Stimulated activated effector memory CD8-positive, alpha-beta T cell treated with anti-CD3 and anti-CD28 coated beads, Interleukin-12 subunit alpha, Interleukin-12 subunit beta, amount 100 ng/mL, for 72 hours (primary cell): ENCODE measurements around the gene KCNJ16.

Source experiments
- ATAC-seq: fragments of 150-1000 bp; cut with Tn5 transposase; 2 replicates; pipeline ENCODE4 v1.10.0; 2021
- DNase-seq, 2 donors: peaks; one replicate each; pipeline ENCODE4 v3.0.0; 2021 to 2022; ENCODE audit warnings: low spot score in 2 of 2
- H3K27ac Mint-ChIP-seq: one replicate; pipeline ENCODE4 v1.8.0; 2022; ENCODE audit warnings: mild to moderate bottlenecking, mixed read lengths
- H3K36me3 Mint-ChIP-seq: one replicate; pipeline ENCODE4 v1.8.0; 2022; ENCODE audit warnings: mild to moderate bottlenecking, mixed read lengths
- H3K4me1 Mint-ChIP-seq: one replicate; pipeline ENCODE4 v1.8.0; 2022; ENCODE audit warnings: mixed read lengths
- H3K4me3 Mint-ChIP-seq: one replicate; pipeline ENCODE4 v1.8.0; 2022; ENCODE audit warnings: mild to moderate bottlenecking, mixed read lengths
- H3K9me3 Mint-ChIP-seq: one replicate; pipeline ENCODE4 v1.8.0; 2022; ENCODE audit warnings: mixed read lengths

Gene KCNJ16

GRCh38 chr17:70100983-70101382, 26.0 kb downstream of the KCNJ16 start:
- no peak overlapping the region for H3K4me3 Mint-ChIP-seq
- H3K27ac Mint-ChIP-seq, result no peak overlapping the region
- no peaks in the 10 kb centered on the region for H3K9me3 Mint-ChIP-seq
- no peaks in the 10 kb centered on the region for H3K36me3 Mint-ChIP-seq
- ATAC-seq (no peak), DNase-seq (no peak)
- no peaks in the 10 kb centered on the region for H3K4me1 Mint-ChIP-seq

- no peak for ATAC-seq
- H3K9me3 Mint-ChIP-seq, result no peaks in the 10 kb centered on the region
- no peaks in the 10 kb centered on the region for H3K4me1 Mint-ChIP-seq
- no peak for DNase-seq
- H3K36me3 Mint-ChIP-seq, result no peaks in the 10 kb centered on the region
- no peak overlapping the region for H3K27ac Mint-ChIP-seq
- H3K4me3 Mint-ChIP-seq, result no peak overlapping the region
Observed at GRCh38 chr17:70102531-70102930, 27.5 kb downstream of the KCNJ16 start.

DNA sequence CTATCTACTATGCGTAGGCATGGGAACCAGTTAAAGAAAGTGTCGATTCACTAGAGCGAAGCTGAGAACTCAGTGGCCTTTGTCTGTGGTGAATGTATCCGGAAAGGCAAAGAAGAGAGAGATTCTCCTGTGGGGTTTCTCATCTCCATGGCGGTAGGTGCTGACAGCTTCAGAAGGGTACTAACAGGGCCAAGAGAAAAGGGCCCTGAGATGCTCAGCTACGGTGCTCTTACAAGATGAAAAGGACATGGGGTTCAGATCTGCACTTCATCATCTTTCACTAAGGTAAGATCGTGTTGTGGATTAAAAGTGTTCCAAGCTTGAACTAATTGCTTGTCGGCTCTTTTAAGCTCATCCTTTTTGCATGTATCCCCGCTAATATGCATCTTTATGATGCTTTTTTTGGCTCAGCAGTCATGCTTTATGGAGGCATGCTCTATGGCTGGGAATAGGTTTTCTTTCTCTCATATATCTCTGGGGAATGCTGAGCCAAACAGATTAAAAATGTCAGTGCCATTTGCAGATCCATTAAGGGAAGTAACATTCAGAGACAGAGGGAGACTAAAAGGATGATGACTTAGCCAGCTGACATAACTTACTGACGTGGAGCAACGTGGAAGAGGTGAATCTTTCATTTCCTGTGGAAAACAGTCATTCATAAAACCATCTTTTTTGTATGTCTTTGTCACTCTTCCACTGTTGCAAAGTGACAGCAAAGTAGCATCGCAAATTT, 29.9 kb downstream of the KCNJ16 start:
- Mint-ChIP-seq H3K27ac (no peak overlapping the region), H3K9me3 (no peaks in the 10 kb centered on the region), H3K36me3 (no peaks in the 10 kb centered on the region), H3K4me1 (no peaks in the 10 kb centered on the region), H3K4me3 (no peak overlapping the region)
- DNase-seq, result no peak
- ATAC-seq, result no peak

GRCh38 chr17:70105641-70106040, 30.6 kb downstream of the KCNJ16 start:
- Mint-ChIP-seq H3K9me3 (no peaks in the 10 kb centered on the region), H3K36me3 (no peaks in the 10 kb centered on the region), H3K27ac (no peak overlapping the region), H3K4me1 (no peaks in the 10 kb centered on the region), H3K4me3 (no peak overlapping the region)
- ATAC-seq (no peak), DNase-seq (no peak)

- Mint-ChIP-seq H3K4me1 (no peaks in the 10 kb centered on the region), H3K9me3 (no peaks in the 10 kb centered on the region), H3K4me3 (no peak overlapping the region), H3K36me3 (no peaks in the 10 kb centered on the region), H3K27ac (no peak overlapping the region)
- DNase-seq (no peak), ATAC-seq (no peak)
Observed at GRCh38 chr17:70106551-70106950, 31.5 kb downstream of the KCNJ16 start.

GRCh38 chr17:70107441-70107840, 32.4 kb downstream of the KCNJ16 start:
- Mint-ChIP-seq H3K4me3 (no peak overlapping the region), H3K36me3 (no peaks in the 10 kb centered on the region), H3K9me3 (no peaks in the 10 kb centered on the region), H3K27ac (no peak overlapping the region), H3K4me1 (no peaks in the 10 kb centered on the region)
- ATAC-seq (no peak), DNase-seq (no peak)

DNA sequence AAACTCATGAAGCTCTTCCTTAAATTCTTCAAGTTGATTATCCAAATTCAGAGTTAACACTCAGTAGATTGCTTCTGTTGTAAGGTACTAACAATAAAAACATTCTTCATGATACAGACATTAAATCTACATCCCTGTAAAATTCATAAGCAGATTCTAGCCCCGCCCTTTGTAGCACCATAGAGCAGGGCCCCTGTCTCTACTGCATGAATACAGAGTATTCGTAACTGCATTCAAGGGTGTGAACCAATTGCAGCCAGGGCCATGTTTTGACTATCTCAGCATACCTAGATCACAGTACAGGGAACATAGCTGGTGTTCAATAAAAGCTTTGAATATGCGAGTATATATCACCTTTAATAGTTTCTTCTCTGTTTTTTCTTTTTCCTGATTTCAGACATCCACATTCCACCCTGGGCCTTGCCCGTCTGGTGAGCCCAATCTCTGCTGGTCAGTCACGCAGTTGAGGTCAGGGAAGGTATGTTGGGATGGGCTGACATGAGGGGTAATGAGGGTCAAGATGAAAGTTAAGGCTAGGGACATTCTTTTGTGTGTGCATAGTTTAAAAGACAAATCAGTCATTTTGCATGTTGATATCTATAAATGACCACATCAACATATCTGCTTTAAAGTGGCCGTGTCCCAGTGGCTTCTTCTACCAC, 33.0 kb downstream of the KCNJ16 start:
- no peak for DNase-seq
- Mint-ChIP-seq H3K36me3 (no peaks in the 10 kb centered on the region), H3K27ac (no peak overlapping the region), H3K4me1 (no peaks in the 10 kb centered on the region), H3K4me3 (no peak overlapping the region), H3K9me3 (no peaks in the 10 kb centered on the region)
- ATAC-seq, result no peak

- Mint-ChIP-seq H3K27ac (no peak overlapping the region), H3K36me3 (no peaks in the 10 kb centered on the region), H3K9me3 (no peaks in the 10 kb centered on the region), H3K4me1 (no peaks in the 10 kb centered on the region), H3K4me3 (no peak overlapping the region)
- DNase-seq (no peak), ATAC-seq (no peak)
Observed at GRCh38 chr17:70109497-70109896, 34.5 kb downstream of the KCNJ16 start.

DNA sequence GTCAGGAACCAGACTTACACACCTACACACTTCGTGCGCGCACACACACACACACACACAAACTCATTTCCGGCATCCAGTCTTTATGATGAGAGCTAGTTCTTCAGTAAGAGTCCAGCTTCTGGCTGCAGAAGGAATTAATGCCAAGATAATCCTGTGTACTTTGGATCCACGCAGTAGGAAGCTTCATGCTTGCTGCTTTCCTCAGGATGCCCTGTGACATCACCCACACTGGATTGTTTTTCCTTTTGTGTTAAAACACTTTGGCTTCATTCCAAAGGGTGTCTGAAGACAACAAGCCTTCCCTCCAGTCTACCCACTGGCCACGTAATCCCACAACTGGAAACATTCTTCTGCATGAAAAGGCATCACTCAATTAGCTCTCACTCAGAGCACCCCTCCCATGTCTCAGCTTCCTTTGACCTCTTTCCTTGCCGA, 35.4 kb downstream of the KCNJ16 start:
- no peak overlapping the region for H3K4me3 Mint-ChIP-seq
- ATAC-seq (no peak), DNase-seq (no peak)
- no peaks in the 10 kb centered on the region for H3K4me1 Mint-ChIP-seq
- no peak overlapping the region for H3K27ac Mint-ChIP-seq
- no peaks in the 10 kb centered on the region for H3K36me3 Mint-ChIP-seq
- H3K9me3 Mint-ChIP-seq, result no peaks in the 10 kb centered on the region

GRCh38 chr17:70111201-70111600, 36.2 kb downstream of the KCNJ16 start:
- Mint-ChIP-seq H3K4me3 (no peak overlapping the region), H3K4me1 (no peaks in the 10 kb centered on the region), H3K27ac (no peak overlapping the region), H3K9me3 (no peaks in the 10 kb centered on the region), H3K36me3 (no peaks in the 10 kb centered on the region)
- ATAC-seq (no peak), DNase-seq (no peak)

GRCh38 chr17:70114405-70114804, 39.4 kb downstream of the KCNJ16 start:
- Mint-ChIP-seq H3K27ac (no peak overlapping the region), H3K4me3 (no peak overlapping the region), H3K36me3 (no peaks in the 10 kb centered on the region), H3K4me1 (no peaks in the 10 kb centered on the region), H3K9me3 (no peaks in the 10 kb centered on the region)
- DNase-seq (no peak), ATAC-seq (no peak)

GRCh38 chr17:70115126-70115525, 40.1 kb downstream of the KCNJ16 start:
- Mint-ChIP-seq H3K4me1 (no peaks in the 10 kb centered on the region), H3K27ac (no peak overlapping the region), H3K9me3 (peaks cover 2% of the 10 kb centered on the region), H3K4me3 (no peak overlapping the region), H3K36me3 (no peaks in the 10 kb centered on the region)
- ATAC-seq (no peak), DNase-seq (no peak)

DNA sequence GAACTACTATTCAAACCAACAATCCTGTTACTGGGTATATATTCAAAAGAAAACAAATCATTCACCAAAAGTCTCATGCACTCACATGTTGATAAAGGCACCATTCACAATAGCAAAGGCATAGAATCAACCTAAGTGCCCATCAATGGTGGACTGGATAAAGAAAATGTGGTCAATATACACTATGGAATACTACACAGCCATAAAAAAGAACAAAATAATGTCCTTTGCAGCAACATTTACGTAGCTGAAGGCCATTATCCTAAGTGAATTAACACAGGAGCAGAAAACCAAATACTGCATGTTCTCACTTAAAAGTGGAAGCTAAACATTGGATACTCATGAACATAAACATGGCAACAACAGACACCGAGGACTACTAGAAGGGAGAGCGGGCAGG, 41.9 kb downstream of the KCNJ16 start:
- Mint-ChIP-seq H3K36me3 (no peaks in the 10 kb centered on the region), H3K4me3 (no peak overlapping the region), H3K9me3 (peaks cover 5% of the 10 kb centered on the region), H3K4me1 (no peaks in the 10 kb centered on the region), H3K27ac (no peak overlapping the region)
- DNase-seq (no peak), ATAC-seq (no peak)

DNA sequence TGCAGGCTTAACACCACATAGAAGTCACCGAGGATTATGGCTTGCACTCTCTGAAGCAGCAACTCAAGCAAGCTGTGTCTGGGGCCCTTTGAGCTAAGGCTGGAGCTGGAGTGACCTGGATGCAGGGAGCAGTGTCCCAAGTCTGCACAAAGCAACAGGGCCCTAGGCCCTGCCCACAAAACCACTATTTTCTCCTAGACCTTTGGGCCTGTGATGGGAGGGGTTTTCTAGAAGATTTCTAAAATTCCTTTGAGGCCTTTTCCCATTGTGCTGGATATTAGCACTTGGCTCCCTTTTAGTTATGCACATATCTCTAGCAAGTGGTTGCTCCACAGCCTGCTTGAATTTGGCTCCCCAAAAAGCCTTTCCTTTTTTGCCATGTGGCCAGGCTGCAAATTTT, 44.5 kb downstream of the KCNJ16 start:
- ATAC-seq, result no peak

DNA sequence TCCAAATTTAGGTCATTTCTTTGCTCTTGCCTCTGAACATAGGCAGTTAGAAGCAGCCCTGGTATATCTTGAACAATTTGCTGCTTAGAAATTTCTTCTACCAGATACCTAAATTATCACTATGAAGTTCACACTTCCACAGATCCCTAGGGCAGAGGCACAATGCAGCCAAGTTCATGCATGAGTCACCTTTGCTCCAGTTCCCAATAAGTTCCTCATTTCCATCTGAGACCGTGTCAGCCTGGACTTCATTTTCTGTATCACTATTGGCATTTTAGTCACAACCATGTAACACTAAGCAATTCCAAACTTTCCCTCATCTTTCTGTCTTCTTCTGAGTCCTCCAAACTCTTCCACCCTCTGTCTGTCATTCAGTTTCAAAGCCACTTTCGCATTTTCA, 45.0 kb downstream of the KCNJ16 start:
- DNase-seq (no peak), ATAC-seq (no peak)
- no peak overlapping the region for H3K27ac Mint-ChIP-seq
- peaks cover 5% of the 10 kb centered on the region for H3K9me3 Mint-ChIP-seq
- no peaks in the 10 kb centered on the region for H3K4me1 Mint-ChIP-seq
- no peaks in the 10 kb centered on the region for H3K36me3 Mint-ChIP-seq
- H3K4me3 Mint-ChIP-seq, result no peak overlapping the region

More for the DNA sequence above, 44.5 kb downstream of the KCNJ16 start:
- Mint-ChIP-seq H3K27ac (no peak overlapping the region), H3K36me3 (no peaks in the 10 kb centered on the region), H3K4me1 (no peaks in the 10 kb centered on the region), H3K4me3 (no peak overlapping the region), H3K9me3 (peaks cover 5% of the 10 kb centered on the region)
- no peak for DNase-seq

DNA sequence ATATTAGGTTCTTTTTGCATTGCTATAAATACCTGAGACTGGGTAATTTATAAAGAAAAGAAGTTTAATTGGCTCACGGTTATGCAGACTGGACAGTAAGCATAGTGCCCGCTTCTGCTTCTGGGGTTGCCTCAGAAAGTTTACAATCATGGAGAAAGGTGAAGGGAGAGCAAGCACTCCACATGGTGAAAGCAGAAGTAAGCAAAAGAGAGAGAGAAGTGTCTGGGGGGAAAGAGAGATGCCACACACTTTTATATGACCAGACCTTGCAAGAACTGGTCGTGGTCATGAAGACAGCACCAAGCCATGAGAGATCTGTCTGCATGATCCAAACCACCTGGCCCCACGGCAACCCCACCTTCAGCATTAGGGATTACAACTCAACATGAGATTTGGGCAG, 45.4 kb downstream of the KCNJ16 start:
- H3K36me3 Mint-ChIP-seq, result no peaks in the 10 kb centered on the region
- no peaks in the 10 kb centered on the region for H3K4me1 Mint-ChIP-seq
- H3K4me3 Mint-ChIP-seq, result no peak overlapping the region
- no peak for ATAC-seq
- no peak overlapping the region for H3K27ac Mint-ChIP-seq
- peaks cover 5% of the 10 kb centered on the region for H3K9me3 Mint-ChIP-seq
- DNase-seq, result no peak
